Measurements from ENCODE around the gene GLB1L2.

The GLB1L2 gene

DNA sequence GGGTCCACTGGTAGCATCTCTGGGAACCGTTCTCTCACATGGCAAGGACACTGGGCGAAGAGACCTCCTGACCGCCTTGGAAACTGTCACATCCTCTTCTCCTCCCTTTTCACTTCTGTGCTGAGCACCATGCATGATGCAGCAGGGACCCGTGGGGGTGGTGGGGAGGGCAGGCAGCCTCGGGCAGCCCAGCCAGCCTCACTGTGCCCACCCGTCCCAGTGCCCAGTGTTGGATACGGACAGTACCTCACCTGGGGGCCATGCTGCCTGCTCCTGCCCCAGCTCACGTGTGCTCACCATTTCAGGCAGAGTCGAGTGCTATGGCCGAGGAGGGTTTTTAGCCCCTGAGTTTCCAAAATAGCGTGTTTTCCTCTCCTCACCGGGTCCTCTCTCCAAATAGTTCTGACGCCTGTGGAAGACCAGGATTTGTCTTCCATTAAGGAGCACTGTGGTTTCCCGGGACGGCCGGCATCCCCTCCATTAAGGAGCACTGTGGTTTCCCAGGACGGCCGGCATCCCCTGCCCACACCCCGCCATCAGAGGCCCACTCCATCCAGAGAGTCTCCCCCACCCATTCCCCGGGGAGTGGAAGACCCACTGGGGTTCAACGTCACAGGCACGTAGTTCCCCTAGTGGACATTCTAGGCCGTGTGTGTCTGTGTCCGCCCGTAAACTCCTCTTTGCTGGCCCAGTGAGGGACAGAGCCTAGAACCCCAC is 57.8 kb downstream of the GLB1L2 start:
- no peak for DNase-seq

DNA sequence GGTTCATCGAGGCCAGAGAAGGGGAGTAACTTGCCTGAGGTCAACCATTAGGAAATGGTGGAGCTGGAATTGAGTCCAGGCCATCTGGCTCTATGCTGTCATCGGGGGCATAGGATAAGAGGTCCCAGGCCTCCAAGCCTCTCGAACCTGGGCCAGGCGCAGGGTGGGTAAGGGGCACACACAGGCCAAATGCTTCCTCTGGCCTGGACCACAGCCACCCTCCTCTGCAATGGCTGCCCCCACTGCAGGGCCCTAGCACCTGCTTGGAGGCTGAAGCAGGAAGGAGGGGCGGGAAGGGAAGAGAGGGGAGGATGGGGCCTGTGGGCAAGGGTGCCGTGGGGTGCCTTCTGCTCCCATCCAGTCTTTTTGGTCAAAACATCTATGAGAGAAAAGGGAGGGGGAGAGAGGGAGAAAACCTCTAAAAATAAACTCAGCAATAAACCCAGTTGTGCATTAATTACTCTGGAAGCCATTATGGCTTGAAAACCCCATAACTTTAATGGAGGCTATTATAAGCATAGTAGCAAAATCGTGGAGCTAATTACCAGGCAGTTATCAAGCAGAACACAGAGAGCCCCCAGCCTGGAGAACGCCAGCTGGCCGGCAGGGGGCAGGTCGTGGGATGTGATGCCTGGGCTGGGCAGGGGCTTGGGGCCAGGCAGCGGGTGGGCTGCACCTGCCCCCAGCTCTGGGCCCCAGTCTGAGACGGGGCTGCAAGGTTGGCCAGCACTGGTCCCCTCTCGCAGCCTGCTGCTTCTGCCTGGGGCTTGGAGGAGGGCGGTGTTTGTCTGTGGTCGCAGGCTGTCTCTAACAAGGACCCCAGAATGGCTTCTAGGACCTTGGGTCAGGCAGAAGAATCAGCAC is 59.1 kb downstream of the GLB1L2 start:
- DNase-seq: no peak

DNA sequence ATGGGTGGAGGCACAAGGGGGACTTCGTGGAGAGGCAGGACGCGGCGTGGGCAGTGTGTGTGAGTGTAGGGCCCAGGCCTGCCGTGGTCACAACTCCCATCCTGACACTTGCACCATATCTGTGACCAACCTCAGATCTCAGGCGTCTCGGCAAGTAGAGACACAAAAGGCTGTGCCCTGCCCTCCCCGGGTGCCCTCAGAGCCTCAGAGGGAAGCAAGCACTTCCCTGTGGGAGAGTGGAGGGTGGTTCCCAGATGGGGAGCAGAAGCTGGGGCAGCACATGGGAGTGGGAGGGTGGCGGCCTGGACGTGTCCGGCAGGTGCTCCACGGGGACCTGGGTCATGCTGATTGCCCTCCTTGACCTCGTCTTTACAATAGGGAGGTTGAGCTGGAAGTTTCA is 59.9 kb downstream of the GLB1L2 start:
- DNase-seq: no peak

DNA sequence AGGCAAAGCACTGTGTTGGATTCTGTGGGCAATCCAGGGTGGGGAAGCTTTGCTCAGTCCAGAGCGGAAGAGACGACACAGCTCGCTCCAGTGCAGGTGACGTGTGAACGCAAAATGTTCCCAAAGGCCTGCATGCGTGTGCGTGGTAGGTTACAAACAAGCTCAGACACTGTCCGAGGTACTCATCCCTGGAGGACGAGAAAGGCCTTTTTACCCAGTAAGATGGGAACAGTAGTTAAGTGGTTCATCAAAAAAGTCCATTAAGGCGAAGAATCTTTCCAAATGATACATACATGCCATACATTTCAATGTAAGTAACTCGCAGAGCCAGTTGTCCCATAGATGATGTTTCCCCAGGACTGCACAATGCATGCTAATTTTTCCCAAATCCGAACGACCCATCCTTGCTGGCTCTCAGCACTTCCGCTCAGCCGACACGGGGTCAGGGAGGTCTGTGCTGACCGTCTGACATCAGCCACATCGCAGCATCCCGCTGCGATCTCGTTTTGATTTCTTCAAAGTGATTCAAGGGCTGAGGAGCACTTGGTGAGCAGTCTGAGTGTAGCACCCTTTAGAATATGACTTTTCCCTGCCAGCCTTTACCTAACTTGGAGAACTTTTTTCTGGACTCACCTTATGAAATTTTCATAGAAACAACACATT is 61.3 kb downstream of the GLB1L2 start:
- no peak for DNase-seq

DNA sequence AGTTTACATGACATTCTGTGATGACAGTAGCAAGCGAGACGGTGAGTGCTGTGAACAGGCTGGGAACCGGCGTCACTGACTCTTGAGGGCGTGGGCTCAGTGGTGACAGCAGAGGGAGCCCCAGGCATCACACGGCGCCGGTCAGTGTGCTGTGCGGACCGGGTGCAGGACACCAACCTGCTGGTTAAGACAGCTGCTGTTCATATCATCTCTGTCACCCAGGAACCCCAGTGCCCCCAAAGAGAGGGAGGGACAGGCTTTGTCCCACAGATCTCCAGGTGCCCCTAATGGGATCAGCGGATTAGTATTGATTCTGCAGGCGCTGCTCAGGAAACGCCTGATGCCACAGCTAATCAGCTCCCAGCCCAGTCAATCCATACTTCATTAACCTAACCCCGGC is 61.9 kb downstream of the GLB1L2 start:
- no peak for DNase-seq

DNA sequence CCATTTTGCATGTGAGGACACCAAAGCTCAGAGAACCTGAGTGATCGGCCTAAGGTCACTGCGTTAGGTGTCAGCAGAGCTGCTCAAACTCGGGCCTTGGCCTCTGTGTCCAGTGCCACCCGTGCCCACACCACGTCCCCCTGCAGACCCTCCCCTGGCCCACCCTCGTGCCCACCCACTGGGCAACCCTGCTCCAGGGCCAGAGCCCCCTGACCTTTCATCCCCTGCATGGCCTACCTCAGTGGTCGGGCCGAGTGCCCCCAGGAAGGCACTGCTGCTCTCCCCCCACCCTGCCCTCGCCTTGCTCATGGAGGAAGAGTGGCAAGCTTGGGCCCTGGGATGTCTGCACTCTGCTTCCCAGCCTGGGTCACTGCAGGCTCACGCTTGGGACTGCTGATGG is 62.5 kb downstream of the GLB1L2 start:
- no peak for DNase-seq

DNA sequence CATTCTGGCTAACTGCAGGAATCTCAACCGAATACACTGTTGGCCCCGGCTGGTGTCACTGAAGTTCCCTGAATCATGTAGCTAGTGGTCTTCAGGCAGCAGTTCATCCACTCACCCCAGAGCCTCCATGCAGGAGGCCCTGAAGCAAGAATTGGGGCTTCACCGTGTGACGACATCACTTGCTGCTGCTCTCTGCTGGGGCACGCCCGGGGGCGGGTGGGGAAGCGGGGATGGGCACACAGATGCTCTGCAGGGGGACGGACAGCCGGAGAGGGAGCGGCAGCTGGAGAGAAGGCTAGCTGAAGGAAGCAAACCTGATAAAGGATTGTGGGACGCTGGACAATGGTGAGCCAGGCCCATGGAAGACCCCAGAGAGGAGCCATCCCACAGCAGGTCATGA is 63.2 kb downstream of the GLB1L2 start:
- DNase-seq: no peak

DNA sequence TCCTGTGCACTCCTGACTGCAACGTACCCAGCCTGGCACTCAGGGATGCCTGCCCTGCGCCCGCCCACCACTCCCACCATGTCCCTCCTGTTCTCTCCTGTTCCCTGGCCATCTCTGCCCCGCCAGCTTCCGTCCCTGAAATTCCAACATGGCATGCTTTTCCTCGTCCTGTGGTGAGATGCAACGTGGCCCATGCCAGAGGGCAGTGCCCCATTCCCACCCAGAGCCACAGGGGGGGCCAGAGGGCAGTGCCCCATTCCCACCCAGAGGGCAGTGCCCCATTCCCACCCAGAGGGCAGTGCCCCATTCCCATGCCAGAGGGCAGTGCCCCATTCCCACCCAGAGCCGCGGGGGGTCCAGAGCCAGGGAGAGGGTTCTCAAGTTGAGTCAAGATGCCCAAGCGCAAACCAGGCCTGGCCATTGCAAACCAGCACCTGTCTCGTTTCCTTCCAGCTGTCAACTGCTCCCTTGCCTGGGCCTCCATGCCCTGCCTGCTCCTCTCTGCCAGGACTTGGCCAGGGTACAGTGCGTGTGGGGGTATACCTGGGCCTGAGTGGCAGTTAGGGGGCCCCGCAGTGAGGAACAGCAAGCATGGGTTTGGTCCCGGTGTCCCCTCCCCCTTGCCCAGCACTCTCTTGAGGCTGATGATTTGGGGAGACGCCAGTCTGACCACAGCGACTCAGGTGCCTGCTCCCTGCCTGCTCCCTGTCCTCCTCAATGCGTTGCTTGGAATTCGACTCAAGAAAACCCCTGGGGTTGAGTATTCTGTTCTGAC is 65.7 kb downstream of the GLB1L2 start:
- DNase-seq: no peak

DNA sequence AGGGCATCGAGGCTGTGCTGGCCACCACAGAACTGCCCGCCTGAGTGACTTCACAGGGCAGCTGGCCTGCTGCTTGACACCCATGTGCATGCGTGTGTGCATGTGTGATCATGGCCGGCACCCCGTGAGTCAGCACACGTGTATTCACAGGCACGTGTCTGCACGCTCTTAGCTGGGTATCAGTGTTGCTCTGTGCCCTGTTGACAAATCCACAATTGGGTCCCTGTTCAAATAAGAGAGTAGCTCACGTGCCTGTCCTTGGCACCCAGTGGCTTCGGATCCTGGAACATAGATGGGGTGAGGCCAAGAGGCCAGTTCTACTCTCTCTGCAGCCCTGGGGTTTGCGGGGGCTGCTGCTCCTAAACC is 66.3 kb downstream of the GLB1L2 start:
- DNase-seq: no peak

DNA sequence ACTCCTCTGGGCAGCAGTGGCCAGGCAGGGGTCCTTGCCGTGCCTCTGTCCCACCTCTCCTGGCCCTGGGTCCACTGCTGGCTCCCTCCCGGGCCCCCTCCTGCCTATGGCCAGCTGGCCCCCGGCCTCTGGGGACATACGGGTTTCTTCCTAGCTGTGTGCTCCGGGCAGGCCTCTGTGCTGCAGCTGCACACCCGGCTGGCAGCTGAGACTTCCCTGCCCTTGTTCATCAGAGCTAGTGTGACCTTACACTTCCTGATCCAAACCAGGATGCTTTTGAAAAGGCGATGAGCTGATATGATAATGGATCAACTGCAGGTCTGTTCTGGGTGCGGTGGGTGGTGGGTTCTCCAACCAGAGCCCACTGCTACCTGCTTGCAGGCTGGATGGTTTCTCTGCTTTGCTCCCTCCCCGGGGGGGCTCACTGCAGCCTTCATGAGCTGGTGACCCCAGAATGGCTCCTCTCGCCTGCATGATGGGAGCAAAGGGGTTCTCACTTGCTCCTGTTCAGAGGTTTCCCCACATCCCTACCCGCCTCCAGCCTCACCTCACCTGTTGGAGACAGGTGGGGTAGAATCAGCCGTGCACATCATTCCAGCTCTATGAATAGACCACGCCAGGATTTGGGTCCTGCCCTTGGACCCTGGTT is 67.0 kb downstream of the GLB1L2 start:
- no peak for DNase-seq

DNA sequence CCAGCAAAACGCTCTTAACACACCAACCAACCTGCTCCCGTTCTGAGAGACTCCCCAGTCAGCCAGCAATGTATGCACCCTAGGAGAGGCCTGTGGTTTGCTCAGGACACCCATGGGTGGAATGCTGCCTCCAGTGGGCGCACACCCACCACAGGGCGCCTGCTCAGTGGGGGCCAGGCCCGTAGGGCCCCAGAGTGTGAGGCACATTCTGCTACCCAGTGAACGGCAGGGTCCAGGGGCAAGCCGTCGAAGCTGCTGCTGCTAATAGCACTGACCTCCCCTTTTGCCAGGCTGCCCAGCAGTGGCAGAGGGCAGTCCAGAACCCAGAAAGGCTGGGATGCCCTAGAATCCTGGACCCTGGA is 67.5 kb downstream of the GLB1L2 start:
- DNase-seq: no peak

DNA sequence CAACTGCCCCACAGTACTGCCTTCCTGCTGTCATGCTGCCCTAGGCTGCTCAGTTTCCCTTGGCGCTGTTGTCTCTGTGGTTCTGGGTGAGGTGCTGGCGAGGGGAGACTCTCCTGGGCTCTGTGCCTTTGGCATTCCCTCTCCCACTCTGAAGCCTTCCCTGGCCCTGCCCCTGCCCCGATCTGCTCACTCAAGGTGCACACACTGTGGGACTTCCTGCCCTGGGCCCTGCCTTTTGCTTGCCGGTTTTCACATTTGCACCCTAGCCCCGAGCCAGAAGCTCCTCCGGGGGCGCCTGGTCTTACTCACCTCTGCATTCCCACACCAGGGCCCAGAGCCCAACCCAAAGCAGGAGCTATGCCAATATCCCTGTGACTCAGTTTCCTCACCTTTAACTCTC is 68.2 kb downstream of the GLB1L2 start:
- DNase-seq: no peak

DNA sequence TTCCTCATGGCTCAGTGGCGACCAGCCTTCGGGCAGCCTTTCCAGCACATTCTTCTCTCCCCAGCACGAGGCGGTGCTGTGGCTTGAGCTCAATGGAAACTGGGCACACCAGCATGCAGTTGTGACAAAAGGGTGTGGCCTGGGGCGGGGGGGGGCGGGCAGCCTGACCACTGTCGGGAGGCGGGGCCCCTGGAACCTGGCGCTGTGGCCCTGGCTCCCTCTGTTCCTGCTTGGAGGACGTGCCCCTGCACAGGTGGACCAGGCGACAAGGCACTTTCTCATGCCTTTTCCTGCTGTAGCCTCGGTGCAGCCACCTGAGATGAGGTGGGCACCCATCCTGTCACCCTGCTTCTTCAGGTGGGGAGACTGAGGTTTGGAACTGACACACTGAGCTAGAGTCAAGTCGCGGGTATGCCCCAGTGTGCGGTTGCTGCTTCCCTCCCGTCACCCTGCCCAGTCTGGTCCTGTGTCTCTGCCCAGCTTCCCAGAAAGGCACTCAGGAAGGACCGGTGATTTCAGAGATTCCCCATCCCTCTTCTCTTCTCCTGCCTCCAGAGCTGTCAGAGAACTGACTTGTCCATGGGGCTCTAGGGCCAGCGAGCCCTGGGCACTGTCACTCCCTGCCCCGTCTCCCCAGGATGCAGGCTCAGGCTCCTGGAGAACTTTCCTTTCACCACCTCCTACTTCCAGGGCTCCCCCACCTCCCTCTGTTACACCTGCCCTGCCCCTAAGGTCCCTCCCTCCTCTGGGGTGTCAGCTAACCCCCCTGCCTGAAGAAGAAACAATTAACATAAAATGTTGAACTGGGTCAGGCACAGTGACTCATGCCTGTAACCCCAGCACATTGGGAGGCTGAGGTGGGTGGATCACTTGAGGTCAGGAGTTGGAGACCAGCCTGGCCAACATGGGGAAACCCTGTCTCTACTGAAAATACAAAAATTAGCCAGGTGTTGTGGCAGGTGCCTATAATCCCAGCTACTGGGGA is 70.3 kb downstream of the GLB1L2 start:
- DNase-seq: no peak

DNA sequence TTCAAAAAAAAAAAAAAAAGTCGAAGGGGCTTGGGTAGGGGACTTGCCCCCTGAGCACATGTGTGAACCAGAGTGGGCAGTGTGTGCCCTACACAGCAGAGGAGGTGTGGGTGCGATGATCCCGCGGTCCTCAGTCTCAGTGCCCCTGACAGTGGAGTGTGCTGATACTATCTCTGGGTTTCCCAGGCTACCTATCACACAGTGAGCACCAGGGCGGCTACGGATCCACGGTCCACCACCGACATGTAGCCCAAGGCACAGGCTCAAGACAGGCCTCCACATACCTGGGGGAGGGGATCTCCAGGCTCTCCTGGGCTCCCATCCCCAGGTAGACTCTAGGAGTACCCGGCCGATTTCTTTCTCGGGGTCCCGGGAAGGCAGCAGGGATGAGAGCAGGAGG is 71.1 kb downstream of the GLB1L2 start:
- no peak for DNase-seq

DNA sequence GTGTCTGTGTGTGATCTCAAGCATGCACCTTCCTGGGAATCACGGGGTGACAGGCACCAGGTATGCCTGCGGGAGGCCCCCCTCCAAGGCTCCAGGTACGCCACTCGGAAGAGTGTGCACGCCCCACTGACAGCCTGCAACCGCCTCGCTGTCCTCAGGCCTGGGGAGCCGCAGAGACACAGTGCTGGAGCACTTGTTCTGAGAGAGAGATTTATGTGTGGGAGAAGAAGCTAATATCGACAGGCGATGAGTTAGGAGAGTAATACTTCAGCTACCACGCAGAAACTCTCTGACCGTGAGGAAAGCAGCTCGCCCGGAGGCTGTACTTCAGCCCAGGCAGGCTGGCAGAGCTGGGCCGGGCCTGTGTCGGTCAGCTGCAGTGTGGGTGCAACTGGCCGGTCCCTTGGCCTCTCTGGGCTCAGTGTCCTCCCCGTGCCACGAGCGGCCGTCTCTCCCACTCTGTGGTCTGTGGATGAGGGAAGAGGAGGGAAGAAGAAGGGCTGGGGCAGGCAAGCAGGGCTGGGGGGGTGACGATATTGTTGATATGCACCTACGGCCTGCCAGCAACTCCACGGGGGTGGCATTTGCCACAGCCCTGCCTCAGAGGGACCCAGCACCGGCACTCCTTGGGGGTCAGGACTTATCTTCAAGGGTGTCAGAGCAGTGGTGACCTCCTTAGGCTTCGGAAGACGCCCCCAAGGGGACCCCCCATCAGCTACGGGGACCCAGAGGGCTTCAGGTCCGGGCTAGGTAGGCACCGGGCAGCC is 73.0 kb downstream of the GLB1L2 start:
- DNase-seq: no peak

DNA sequence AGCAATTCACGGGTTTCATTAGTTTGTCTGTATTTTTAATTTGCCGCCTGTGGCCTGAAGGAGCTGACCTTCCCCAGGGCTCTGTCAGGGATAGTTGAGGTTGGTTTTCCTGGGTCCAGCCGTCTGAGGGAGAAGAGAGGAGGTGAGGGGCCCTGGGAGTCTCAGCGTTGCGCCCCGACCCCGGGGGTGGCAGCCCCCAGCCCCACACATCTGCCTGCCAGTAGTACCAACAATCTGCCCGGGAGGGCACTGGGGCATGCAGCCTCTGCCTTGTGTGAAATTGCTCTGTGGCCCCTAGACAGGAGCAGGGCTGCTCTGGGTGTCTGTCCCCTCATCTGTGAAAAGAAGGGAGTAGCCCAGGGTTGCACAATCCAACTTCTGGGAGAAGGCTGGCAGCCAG is 73.6 kb downstream of the GLB1L2 start:
- DNase-seq: no peak

DNA sequence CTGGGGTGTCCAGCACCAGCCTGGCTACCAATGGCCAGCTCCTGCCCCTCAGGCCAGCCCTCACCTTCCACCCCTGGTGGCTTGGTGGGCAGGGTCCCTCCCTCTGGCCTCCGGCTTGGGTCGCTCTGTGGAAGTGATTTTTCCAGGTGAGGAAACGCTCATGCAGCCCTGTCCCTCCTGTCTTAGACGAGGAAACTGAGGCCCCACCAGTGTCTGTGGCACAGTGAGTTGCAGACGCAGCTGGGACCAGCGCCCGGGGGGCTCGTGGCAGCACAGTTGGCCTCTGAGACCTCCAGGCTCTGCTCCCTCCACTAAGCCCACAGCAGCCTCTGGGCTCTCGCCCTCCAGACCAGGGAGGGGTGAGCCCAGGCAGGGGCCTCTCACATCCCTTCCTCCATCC is 74.1 kb downstream of the GLB1L2 start:
- no peak for DNase-seq

DNA sequence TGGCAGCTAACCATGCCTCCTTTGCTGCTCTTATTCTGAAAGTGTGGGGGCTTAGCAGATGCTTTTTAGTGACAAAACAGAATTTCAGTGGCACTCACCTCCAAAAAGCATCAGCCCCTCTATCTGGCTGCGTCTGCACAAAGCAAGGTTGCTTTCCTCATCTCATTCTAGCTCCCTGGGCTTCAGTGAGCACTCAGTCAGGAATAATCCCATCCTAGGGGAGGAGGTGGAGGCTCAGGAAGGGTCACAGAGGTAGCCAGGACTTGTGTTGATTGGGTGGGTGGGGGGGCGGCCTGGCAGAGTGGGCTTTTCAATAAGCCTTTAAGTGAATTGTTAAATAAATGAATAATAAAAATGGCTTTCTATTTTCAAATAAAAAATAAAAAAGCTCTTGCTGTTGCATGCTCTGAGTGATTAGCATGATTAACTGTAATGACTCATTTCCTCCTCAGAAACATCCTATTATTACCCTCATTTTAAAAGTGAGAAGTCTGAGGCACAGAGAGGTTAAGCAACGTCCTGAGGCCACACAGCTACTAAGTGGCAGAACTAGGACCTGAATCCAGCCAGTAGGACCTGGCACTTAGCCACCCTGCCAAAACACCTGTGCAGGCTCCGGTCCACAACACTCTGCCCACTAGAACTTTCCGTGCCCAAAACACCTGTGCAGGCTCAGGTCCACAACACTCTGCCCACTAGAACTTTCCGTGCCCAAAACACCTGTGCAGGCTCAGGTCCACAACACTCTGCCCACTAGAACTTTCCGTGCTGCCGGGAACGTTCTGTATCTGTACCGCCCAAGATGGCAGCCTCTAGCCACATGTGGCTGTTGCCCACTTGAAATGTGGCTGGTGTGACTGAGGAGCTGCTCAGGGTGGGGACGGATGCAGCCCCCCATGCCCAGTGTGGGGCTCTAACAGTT is 74.7 kb downstream of the GLB1L2 start:
- no peak for DNase-seq

DNA sequence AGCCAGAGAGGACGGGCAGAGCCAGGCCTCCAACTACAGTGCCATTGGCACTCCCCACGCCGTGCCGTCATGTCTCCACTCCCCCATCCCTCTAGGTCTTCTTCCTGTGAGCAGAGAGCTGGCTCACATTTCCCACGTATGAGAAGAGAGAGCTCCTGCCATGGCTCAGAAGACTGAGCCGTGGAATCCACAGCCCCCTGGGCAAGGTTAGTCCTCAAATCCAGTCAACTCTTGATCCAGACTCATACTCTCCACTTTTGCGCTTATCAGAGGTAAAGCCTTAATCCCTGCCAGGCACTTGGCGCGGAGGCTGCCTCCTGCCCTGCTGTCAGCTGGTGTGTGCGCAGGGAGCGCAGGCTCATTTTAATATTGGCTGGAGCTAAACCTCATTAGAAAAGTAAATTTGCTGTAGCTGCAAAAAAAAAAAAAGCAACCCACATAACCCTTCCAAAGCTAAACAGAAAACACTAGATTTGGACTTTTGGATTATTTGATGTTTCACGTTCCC is 75.6 kb downstream of the GLB1L2 start:
- no peak for DNase-seq
